Measurements from ENCODE around the gene CUX1.
"Not testable (repeated sequence)": the region's sequence is repeated elsewhere in the genome, so short reads cannot be mapped to it uniquely, and the experiment has no call there.

The CUX1 gene

DNA sequence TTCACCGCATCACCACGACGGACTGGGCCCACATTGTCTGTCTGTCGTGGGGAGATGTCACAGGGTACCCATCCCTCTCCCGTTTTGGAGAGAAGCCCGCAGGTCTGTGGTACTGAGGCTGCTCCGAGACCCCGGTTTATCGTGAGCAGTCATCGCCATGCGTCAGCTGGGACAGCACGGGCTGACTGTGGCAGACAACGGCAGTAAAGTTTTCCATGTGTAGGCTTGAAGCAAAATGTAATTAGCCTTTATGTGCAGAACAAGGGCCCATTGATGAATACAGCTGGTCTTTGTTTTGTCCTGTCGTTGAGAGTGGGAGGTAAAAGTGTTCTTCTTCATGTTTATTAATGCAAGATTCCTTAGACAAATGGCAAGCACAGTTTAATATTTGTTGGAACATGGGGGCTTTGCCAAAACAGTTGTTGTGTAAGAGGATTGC is 301.8 kb downstream of the CUX1 start:
- no peak for DNase-seq

DNA sequence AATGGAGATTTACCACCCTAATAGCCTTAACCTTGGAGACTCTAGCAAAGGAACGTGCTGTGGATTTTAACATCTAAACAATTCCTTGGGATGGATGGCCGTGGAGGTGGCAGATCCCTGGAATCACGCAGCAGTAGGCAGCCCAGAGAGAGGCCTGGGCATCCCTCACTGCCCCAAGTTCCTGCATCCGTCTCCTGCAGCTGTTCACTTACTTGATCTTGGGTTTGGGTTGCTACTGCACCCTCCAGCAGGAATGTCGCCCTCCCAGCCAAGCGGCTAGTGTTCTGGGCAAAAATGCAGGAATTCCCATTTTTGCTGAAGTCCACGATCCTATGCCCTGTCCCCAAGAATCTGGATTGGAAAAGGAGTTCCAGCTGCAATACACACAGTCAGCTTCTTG is 302.5 kb downstream of the CUX1 start:
- DNase-seq: no peak

DNA sequence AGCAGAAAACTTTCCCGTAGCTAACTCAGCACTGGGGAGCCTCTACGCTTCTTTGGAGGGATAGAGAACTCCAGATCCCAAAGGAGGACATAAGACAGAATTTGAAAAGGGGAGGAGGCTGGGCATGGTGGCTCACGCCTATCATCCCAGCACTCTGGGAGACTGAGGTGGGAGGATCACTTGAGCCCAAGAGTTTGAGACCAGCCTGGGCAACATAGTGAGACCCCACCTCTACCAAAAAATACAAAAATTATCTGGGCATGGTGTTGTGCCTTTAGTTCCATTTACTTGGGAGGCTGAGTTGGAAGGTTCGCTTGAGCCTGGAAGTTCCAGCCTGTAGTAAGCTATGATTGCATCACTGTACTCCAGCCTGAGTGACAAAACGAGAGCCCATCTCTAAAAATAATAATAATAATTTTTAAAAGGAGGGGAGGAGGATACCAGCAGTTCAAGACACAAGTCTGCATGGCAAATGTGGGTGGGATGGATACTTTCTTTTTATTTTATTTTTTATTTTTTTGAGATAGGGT is 303.3 kb downstream of the CUX1 start:
- DNase-seq: no peak

DNA sequence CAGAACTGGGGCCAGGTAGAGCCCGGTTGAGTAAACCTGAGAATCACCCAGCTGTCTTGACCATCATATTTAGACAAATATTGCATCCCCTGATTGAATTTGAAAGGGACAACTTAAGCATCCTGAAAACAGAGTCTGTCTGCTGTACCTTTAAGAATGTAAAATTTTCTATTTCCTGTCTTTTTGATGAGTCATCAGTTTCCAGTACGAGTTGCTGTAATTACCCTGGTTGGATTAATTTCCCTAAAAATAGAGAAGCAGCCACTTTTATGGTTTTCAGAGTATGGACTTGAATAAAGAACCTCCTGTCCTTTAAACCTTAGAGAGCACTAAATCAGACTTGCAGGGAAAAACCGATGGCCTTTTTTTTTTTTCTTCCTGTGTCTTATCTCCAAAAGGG is 304.6 kb downstream of the CUX1 start:
- DNase-seq: no peak

DNA sequence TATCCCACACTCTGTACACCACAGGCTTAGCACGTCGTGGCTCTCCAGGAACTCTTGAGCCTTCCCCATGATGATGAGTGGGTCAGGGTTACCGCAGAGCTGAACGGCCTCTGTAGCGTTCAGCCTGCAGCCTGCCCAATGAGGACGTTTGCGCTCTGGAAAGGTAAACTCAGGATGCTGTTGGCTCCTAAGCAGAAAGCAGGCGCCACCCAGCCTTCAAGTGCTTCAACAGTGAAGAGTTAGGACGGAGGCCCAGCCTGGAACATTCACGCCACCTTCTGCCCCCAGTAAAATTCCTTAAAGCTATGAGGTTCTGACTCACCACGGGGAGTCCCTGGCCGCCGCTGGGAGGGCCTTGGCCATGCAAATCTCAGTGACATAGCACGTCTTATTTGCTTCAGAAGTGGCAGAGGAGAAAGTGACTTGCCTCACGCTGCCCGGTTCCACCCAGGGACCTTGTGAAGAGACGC is 307.7 kb downstream of the CUX1 start:
- DNase-seq: no peak

DNA sequence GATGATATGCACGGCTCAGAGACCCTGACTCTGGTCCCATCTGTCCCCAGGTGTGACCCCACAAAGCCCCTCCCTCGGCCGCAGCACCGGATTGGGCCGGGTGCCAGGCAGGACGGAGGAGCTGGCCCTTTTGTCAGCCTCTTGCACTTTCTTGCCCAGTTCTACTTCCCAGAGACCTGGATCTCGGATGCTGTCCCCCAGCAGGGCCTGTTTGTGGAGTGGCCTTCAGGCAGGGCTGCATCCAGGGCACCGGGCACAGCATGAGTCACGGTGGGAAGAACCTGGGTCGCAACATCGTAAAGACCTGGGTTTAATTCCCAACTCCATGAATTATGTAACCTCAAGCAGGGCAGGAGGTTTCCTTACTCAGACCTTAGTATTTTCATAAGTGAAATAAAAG is 310.9 kb downstream of the CUX1 start:
- DNase-seq: no peak

DNA sequence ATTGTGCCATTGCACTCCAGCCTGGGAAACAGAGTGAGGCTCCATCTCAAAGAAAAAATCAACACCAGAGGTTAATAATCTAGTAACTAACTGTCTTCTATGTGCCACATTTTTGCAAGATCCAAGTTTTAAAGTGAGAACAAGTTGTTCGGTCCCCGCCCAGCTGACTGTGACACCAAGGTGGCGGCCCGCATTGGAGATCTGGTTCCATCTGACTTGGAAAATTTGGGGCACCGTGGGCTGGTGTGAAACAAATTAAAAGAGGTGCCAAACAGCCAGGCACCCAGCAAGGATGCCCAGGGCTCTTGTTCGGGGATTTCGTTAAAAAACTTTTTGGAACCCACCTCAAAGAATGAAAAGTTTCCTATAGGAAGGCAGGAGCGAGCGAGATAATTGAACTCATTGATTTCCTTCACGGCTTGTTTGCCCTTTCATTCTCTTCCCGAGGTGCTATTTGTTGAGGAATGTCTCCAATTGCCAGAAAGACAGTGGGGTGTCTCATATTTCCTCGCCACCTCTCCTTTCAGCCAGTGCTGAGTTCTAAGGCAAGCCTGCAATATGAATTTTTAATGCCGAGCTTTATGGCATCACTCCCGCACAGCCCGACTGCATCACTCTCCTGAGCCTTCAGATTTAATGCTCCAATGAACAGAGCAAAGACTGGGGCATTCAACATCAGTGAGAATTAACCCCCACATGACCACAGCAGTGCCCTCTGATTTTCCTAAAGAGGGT is 312.4 kb downstream of the CUX1 start:
- DNase-seq: no peak

DNA sequence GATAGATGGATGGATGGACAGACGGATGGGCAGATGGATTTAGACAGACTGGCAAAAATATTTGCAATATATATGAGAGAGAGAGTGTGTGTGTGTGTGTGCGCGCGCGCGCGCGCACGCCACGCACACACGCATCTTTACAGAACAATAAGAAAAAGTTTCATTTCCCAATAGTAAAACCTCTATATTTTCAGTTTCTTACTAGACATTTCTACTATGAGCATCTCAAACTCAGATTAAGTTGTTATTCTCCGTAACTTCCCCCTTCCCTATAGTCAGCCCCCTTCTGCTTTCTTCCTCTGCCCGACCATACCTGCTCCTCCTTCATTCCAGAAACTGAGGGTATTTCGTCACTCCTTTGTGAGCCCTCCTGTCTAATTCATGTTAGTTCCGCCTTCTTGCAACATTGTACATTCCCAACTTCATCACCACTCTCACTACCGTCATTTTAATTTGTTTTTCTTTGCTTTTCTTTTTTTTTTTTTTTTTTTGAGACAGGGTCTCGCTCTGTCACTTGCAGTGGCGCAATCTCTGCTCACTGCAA is 314.9 kb downstream of the CUX1 start:
- no peak for DNase-seq

DNA sequence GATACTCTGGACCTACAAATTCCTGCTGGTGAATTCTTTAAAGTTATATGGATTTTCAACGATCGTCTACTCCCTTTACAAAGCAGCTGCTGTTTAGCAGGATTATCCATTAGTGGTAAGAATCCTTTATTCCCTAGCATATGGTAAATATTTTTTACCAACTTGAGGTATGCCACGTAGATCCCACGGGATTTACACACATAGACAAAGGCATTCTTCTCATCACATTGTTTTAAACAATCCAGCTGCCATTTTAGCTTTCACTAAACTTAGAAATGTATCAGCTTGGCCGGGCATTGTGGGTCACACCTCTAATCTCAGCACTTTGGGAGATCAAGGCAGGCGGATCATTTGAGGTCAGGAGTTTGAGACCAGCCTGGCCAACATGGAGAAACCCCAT is 321.2 kb downstream of the CUX1 start:
- no peak for DNase-seq

DNA sequence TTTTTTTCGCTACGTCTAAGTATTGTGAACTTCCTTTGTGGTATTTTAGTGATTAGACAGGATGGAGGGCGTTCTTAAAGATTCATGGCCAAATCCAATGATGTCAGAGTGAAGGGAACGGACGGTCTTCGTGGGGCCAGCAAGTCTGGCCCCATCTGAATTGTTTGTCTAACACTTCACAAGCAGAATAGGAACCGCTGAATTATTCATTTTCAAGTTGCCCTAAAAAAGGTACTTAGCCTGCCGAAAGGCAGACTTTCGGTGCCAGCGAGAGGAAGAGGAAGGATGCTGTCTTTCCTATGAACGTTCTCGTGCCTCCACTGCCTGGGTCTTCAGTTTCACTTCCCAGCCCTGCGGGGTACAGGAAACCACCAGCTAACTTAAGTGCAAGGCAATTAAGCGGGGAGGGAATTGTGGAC is 323.5 kb downstream of the CUX1 start:
- no peak for DNase-seq

DNA sequence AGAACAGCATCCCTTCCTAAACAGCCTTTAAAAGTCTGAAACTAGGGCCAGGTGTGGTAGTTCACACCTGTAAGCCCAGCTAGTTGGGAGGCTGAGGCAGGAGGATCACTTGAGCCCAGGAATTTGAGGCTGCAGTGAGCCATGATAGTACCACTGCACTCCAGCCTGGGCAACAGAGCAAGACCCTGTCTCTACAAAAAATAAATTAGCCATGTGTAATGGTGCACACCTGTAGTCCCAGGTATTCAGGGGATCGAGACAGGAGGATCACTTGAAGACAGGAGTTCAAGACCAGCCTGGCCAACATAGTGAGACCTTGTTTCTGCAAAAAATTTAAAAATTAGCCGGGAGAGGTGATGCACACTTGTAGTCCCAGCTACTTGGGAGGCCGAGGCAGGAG is 325.0 kb downstream of the CUX1 start:
- not testable (repeated sequence) for DNase-seq

DNA sequence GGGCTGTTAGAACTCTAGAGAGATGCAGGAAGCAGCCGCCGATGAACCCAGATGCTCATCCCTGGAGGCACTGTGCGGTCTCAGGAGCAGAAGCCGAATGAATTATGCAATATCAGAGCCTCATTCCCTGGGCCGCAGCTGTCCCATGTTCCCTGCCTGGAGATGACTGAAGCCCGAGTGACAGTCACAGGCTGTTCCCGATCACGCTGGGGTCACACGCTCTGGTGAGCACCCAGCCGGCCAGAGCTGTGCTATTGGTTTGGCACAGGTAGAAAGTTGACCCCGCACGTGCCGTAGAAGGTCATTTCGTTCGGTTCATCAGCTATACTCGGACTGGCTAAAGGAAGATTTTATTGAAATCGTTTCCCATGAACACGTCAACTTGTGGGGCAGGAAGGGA is 328.7 kb downstream of the CUX1 start:
- no peak for DNase-seq

DNA sequence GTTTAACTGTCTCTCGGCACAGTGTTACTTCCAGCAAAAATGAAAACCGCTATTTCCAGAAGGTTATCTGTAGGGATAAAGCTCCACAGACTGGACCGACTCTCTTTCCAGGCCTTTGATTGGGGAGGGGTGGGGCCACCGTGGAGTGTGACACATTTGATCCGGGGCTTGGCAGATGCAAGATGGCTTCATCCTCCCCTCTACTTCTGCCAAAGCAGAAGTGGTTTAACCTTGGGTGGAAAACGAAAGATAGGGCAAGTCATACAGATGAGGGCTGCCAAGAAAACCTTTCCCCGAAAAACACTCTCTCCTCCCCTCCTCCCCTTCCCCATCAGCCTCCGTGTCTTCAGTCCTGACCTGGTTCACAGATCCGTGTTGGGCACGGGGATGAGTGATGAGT is 329.6 kb downstream of the CUX1 start:
- no peak for DNase-seq

DNA sequence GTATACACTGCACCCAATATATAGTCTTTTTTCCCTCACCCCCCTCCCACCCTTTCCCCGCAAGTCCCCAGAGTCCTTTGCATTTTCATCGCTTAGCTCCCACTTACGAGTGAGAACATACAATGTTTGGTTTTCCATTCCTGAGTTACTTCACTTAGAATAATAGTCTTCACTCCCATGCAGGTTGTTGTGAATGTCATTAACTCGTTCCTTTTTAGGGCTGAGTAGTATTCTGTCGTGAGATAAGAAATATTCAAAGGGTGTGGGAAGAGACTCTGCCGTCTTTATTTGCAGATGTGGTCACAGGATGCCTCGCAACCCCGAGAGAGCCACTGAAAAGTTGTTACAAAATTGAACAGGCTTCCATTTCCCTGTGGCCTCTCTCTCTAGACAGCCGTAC is 331.4 kb downstream of the CUX1 start:
- DNase-seq: no peak

DNA sequence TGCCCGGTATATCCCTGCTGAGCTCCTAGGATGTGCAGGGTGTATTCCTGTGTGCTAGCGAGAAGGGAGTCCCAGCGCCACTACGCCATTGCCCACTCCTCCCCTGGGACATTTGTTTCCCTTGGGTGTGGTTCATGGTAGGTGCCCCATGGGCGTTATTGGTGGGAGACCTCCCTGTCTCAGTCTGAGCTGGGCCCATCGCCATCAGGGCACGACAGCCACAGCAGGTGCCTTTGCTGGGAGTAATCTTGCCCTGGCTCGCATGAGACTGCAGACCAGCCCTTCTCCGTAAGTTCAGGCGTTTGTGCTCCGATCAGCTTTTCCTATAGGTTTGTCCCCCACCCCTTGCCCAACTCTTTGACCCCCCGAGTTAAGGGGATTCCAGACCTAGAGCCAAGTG is 332.0 kb downstream of the CUX1 start:
- DNase-seq: no peak

DNA sequence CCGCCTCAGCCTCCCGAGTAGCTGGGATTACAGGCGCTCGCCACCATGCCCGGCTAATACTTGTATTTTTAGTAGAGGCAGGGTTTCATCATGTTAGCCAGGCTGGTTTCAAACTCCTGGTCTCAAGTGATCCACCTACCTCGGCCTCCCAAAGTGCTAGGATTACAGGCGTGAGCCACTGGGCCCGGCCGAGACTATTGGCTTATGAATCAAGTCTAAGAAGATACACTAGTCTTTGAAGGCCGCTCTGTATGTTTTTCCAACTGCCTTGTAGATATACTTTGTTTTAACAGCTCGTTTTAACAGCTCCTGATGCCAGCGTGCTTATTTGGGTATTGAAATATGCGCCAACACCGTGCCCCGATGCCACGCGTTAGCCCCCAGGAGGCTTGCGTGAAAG is 332.8 kb downstream of the CUX1 start:
- no peak for DNase-seq

DNA sequence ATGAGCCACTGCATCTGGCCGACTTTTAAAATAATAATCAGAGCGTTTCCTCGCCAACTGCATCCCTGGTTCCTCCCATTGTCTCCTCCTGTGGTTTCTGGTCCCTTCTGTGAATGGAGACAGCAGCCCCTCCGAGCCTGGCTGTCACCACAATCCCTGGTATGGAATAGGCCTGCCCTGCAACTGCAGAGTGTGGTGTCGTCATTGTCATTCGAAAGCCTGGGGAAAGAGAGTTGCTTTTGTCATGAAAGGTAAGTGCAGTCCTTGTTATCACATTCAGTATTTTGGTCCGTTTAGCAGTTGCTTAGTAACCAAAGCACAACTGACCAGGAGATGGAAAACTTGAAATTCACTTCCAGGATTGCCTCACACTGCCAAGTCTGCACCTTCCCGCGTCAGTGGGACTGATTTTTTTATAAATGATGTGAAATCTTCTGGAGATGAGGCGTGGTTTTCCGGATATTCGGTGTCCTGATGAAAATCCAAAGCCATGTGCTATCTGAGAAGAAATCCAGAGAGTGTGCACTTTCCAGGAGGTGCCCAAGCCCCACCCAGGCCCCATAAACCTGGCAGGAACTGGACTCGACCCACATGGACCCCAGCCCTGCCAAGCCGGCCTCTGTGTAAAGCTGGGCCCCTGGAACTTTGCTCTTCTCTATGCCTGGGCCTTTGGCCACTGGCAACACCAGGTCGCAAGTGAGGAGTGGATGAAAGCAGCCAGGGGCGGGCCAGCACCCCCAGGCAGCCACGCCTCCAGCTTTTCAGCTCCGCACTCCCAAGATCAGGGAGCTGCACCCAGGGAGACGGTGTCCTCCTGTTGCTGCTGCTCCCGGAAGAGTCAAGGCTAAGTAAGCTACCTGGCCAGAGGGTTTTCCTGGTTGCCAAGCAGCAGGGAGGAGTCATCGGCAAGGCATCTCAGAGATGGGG is 335.5 kb downstream of the CUX1 start:
- no peak for DNase-seq

DNA sequence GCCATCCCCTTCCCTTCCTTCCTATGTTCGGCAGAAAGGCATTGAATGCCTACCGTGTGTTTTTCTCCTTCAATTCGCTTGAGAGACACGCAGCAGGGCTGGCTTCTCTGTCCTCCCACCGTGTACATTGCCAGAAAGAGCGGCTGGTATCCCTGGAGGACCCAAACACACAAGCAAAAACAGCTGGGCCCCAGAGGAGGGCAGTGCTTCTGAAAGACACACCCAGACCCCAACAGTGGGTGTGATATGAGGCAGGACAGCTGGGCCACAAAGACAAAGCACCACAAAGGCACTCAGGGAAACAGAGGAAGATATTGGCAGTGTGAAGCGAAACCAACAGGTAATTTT is 336.1 kb downstream of the CUX1 start:
- no peak for DNase-seq

DNA sequence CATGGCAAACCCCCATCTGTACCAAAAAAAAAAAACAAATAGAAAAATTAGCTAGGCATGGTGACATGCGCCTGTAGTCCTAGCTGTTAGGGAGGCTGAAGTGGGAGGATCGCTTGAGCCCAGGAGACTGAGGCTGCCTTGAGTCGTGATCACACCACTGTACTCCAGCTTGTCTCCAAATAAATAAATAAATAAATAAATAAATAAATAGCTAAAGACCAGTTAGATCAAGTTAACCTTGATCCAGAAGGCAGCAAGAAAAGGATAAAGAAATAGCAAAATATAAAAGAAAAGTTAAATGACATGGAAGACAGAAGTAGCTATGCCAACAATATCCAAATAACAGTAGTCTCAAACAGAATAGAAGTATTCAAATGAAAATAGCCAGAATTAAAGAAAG is 337.0 kb downstream of the CUX1 start:
- no peak for DNase-seq

DNA sequence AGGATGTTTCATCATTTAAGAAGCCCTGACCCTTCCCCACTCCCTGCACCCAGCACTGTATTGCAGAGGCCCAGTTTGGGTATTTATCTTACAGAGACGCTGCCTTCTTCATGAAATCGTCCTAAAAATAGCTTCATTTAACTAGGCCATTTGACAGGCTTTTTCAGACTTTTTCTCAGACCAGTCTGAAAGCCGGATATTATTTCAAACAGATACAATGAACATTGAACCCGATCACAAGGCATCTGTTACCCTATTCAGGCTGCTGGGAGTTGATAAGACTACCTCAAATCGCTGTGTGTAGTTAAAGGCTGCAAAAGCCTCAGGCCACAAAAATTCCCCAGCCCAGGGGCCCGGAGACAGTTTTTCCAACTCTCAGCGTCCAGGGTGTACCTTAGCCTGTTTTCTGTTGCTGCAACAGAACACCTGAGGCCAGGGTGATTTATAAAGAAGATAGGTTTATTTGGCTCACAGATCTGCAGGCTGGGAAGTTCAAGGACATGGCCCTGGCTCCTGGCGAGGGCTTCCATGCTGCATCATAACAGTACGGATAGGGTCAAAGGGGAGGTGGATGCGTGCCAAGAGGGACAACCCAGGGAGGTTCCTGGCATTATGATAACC is 338.5 kb downstream of the CUX1 start:
- DNase-seq: no peak

DNA sequence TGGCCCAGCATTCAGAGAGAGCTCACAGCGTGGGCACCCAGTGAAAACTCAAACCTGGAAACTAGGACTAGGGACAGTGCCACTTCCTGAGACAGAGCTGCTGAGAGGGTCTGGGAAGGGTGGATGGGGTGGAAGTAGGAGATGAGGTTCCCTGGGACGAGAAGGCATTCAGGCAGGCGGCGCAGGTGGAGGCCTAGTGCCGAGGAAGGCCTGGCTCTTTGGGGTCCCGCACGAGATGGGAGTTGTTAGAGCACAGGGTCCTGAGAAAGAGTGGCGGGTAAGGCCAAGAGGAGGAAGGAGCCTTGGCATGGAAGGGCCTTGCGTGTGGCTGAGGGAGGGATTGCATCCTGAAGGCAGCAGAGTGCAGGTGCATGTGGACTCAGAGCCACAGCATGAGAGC is 339.4 kb downstream of the CUX1 start:
- no peak for DNase-seq

DNA sequence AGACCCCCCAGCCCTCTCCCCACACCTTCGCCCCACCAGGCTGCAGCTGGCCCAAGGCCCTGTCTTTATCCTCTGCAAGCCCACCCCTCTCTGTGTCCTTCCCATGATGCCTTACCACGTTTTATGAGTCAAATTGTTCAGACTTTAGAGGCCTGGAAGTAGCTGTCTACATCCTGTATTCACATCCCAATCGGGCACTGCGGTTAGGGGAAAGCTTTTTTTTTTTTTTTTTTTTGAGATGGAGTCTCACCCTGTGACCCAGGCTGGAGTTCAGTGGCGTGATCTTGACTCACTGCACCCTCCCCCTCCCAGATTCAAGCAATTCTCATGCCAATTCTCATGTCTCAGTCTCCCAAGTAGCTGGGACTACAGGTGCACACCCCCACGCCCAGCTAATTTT is 347.7 kb downstream of the CUX1 start:
- DNase-seq: no peak

DNA sequence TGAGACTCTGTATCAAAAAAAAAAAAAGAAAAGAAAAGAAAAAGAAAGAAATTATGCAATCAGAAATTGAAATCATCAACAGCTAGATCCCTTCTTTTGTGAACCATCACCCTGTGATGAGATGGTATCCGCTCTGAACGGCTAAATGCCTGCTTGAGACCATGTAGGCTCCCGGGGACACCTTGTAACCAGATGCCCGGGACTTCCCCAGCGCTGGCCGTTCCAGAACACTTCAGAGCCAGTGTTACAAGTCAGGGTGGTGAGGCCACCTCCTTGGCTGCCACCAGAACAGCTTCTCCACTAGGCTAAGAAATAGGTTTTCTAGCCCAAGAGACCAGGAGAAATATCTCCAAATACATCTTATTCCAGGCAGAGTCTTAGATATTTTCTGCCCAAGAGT is 349.8 kb downstream of the CUX1 start:
- no peak for DNase-seq

Measured in activated CD8-positive, alpha-beta memory T cell treated with anti-CD3 and anti-CD28 coated beads for 24 hours (primary cell).